ENCODE data around the gene LRRC56. TPM values are rescaled to one million over a fixed set of nuclear protein-coding genes. Genes with fewer than 3 reads are reported as not detected.
A peak's percentile ranks its signal among the peaks of the same experiment; 100 is the strongest.

The LRRC56 gene
- total and polyA plus RNA-seq, 2 experiments from 2014 or later = 0.73 to 0.87 TPM

DNA sequence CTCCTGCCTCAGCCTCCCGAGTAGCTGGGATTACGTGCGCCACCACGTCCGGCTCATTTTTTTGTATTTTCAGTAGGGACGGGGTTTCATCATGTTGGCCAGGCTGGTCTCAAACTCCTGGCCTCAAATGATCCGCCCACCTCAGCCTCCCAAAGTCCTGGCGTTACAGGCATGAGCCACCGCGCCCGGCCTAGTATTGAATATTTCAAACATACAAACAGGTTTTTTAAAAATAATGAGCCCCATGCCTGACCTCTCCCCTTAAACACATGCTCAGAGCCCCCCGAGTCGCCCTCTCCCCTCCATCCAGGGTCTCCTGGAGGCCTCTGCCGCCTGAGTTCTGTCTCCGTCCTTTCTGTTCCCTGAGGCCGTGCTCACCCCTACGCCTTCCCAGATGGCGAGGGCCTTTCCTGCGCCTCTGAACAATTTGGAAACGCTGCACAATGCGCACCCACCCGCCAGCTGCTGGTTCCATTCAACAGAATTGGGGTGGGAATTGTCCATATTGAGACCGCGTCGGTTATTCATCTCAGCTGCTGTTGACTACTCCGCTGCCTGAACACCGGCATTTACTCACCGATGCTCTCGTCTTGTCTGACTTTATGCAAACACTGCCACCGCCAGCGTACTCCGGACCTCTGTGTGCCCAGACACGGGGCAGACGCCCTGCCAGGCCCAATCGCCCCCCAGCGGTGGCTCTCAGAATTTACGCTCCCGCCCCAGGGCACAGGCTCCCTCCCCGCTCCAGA lies 16.7 kb upstream of the LRRC56 start:
- H3K27ac Mint-ChIP-seq = no peak overlapping the region
- no peak overlapping the region for H2AFZ ChIP-seq
- H3K9me2 ChIP-seq (ENCODE audit: insufficient read depth) = 0 out of 2 replicates have a peak, but pooled peaks cover 3% of the 10 kb centered on the region
- H3K4me1 ChIP-seq (ENCODE audit: insufficient read depth) = no peaks in the 10 kb centered on the region
- H3K4me2 ChIP-seq = no peak overlapping the region
- TF ChIP-seq, protein P1, sequence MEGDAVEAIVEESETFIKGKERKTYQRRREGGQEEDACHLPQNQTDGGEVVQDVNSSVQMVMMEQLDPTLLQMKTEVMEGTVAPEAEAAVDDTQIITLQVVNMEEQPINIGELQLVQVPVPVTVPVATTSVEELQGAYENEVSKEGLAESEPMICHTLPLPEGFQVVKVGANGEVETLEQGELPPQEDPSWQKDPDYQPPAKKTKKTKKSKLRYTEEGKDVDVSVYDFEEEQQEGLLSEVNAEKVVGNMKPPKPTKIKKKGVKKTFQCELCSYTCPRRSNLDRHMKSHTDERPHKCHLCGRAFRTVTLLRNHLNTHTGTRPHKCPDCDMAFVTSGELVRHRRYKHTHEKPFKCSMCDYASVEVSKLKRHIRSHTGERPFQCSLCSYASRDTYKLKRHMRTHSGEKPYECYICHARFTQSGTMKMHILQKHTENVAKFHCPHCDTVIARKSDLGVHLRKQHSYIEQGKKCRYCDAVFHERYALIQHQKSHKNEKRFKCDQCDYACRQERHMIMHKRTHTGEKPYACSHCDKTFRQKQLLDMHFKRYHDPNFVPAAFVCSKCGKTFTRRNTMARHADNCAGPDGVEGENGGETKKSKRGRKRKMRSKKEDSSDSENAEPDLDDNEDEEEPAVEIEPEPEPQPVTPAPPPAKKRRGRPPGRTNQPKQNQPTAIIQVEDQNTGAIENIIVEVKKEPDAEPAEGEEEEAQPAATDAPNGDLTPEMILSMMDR (conservative IDR thresholded peaks at IDR 0.05; ENCODE audit: low read depth in 2 of 2) = peak in 1 of 2 experiments; percentile 23; a peak in 1 of 4 replicates
- TF ChIP-seq JUNB (IDR thresholded peaks at IDR 0.05; ENCODE audit: unreplicated experiment) (no peak), ETS1 (IDR thresholded peaks at IDR 0.05) (no peak), POLR2AphosphoS5 (IDR thresholded peaks at IDR 0.05; ENCODE audit: low read depth) (no peak), ZNF462 (CRISPR knock-in tag; IDR thresholded peaks at IDR 0.05) (no peak)
- TF ChIP-seq, protein P2, sequence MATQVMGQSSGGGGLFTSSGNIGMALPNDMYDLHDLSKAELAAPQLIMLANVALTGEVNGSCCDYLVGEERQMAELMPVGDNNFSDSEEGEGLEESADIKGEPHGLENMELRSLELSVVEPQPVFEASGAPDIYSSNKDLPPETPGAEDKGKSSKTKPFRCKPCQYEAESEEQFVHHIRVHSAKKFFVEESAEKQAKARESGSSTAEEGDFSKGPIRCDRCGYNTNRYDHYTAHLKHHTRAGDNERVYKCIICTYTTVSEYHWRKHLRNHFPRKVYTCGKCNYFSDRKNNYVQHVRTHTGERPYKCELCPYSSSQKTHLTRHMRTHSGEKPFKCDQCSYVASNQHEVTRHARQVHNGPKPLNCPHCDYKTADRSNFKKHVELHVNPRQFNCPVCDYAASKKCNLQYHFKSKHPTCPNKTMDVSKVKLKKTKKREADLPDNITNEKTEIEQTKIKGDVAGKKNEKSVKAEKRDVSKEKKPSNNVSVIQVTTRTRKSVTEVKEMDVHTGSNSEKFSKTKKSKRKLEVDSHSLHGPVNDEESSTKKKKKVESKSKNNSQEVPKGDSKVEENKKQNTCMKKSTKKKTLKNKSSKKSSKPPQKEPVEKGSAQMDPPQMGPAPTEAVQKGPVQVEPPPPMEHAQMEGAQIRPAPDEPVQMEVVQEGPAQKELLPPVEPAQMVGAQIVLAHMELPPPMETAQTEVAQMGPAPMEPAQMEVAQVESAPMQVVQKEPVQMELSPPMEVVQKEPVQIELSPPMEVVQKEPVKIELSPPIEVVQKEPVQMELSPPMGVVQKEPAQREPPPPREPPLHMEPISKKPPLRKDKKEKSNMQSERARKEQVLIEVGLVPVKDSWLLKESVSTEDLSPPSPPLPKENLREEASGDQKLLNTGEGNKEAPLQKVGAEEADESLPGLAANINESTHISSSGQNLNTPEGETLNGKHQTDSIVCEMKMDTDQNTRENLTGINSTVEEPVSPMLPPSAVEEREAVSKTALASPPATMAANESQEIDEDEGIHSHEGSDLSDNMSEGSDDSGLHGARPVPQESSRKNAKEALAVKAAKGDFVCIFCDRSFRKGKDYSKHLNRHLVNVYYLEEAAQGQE (IDR thresholded peaks at IDR 0.05; ENCODE audit: unreplicated experiment) = no peak
- no peaks in the 10 kb centered on the region for H3K79me2 ChIP-seq (replicated peaks; ENCODE audit: insufficient read depth)
- no peak for ATAC-seq
- DNase-seq (ENCODE audit: low spot score) = no peak
- peaks cover 8% of the 10 kb centered on the region for H3K27me3 Mint-ChIP-seq (ENCODE audit: insufficient read depth, low read depth, poor library complexity)
- no peak overlapping the region for H3K4me3 ChIP-seq
- H3K27me3 ChIP-seq (ENCODE audit: insufficient read depth) = no peaks in the 10 kb centered on the region
- no peaks in the 10 kb centered on the region for H4K20me1 ChIP-seq (replicated peaks; ENCODE audit: insufficient read depth)
- H3K4me1 Mint-ChIP-seq = no peaks in the 10 kb centered on the region
- peaks cover 36% of the 10 kb centered on the region for H3K36me3 Mint-ChIP-seq (ENCODE audit: low read depth)
- 0 out of 2 replicates have a peak, but pooled peaks cover 4% of the 10 kb centered on the region for H3F3A ChIP-seq (replicated peaks; ENCODE audit: low read depth)
- H3K27ac ChIP-seq (ENCODE audit: low read depth) = no peak overlapping the region
- H3K4me3 Mint-ChIP-seq = no peak overlapping the region
- H3K36me3 ChIP-seq (ENCODE audit: insufficient read depth) = no peaks in the 10 kb centered on the region
- H3K9me3 Mint-ChIP-seq = peaks cover 53% of the 10 kb centered on the region

Data from GM23338 (cell line).